Astrocyte of the cerebellum (primary cell): ENCODE data around the gene ZNF148.

Source experiments
- DNase-seq: peaks from one replicate; pipeline ENCODE4 v3.0.0-alpha.2; 2011; ENCODE audit warnings: low read depth
- H3K4me3 ChIP-seq: 2 replicates; pipeline ENCODE4 v1.5.1; 2011; ENCODE audit warnings: mild to moderate bottlenecking, low read depth, low read length, moderate library complexity
- in situ Hi-C: cut with HindIII; loops from 2 replicates; pipeline ENCODE4 v1.10.0; 2017; ENCODE audit warnings: low sequenced_read_pairs
- TF ChIP-seq, protein P1 (sequence below): IDR thresholded peaks from 2 replicates; pipeline ENCODE4 v1.5.1; 2012; ENCODE audit warnings: low read length, low read depth, moderate library complexity, mild to moderate bottlenecking; ENCODE audit errors: missing control alignments

The ZNF148 gene

DNA sequence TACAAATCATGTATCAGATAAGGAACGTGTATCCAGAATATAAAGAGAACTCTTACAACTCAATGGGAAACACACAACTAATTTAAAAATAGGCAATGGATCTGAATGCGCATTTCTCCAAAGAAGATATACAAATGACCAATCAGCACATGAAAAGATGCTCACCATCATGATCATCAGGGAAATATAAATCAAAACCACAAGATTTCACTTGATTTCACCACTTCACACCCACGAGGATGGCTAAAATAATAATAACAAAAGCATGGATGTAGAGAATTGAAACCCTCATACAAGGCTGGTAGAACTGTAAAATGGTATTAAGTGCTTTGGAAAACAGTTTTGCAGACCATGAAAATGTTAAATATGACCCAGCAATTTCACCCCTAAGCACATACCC, 135.9 kb downstream of the ZNF148 start:
- in situ Hi-C loops, result no loop called here
- no peak for DNase-seq
- TF ChIP-seq, protein P1, sequence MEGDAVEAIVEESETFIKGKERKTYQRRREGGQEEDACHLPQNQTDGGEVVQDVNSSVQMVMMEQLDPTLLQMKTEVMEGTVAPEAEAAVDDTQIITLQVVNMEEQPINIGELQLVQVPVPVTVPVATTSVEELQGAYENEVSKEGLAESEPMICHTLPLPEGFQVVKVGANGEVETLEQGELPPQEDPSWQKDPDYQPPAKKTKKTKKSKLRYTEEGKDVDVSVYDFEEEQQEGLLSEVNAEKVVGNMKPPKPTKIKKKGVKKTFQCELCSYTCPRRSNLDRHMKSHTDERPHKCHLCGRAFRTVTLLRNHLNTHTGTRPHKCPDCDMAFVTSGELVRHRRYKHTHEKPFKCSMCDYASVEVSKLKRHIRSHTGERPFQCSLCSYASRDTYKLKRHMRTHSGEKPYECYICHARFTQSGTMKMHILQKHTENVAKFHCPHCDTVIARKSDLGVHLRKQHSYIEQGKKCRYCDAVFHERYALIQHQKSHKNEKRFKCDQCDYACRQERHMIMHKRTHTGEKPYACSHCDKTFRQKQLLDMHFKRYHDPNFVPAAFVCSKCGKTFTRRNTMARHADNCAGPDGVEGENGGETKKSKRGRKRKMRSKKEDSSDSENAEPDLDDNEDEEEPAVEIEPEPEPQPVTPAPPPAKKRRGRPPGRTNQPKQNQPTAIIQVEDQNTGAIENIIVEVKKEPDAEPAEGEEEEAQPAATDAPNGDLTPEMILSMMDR, result no peak
- no peak overlapping the region for H3K4me3 ChIP-seq

DNA sequence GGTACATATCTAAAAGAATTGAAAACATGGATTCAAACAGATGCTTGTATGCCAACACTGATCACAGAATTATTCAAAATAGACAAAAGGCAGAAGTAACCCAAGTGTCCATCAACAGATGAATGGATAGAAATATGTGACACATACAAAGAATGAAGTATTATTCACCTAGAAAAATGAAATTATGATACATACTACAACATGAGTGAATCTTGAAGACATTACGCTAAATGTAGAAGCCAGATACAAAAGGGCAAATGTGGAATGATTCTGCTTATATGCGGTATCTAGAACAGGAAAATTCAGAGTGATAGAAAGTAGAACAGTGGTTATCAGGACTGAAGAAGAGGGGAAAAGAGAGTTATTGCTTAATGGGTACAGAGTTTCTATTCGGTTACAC, 136.4 kb downstream of the ZNF148 start:
- no peak overlapping the region for H3K4me3 ChIP-seq
- in situ Hi-C loops, result no loop called here
- no peak for DNase-seq
- TF ChIP-seq, protein P1, result no peak

DNA sequence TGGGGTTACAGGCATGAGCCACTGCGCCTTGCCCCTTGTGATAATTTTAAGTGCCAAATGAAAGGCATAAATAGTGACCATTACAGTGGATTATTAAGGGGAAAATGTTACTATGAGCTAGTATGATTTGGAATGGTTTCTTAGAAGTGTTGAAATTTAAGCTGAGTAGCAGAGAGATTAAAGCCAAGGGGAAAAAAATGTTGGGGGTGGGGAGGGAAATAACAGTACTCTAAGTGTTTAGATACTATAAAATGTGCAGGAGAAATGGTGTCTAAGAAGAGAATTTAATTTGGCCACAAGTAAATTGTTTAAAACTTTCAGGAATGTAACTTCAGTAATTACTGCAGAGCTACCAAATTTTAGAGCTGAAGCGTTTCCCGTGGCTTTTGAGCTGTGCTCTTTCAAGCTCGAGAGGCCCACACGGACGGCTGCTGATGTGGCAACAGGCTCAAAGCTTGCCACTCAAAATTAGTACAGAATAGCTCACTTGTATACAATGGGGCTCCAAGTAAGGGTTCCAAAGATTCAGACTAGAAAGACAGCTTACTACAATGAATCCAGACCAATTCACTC, 138.7 kb downstream of the ZNF148 start:
- peak; percentile 4 for DNase-seq
- in situ Hi-C loops, result no loop called here
- H3K4me3 ChIP-seq, result no peak overlapping the region
- TF ChIP-seq, protein P1, result no peak

DNA sequence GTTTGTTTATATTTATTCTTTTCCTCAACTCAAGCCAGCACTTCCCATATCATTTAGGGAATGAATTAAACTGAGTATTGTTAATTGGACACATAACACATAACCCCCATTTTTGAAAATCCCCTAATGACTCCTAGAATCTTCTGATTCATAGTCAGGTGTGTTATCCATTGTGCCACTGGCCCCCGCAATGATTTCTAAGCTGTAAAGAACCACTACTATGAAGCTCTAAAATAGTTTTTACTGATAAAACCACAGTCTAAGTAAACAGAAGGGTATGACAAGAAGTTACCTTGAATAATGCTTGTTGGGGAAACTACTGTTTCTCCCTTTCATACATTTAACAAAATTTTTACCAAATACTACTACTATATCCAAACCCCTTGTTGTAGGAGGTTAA, 140.3 kb downstream of the ZNF148 start:
- TF ChIP-seq, protein P1, result no peak
- no peak for DNase-seq
- no peak overlapping the region for H3K4me3 ChIP-seq
- in situ Hi-C loops, result no loop called here

DNA sequence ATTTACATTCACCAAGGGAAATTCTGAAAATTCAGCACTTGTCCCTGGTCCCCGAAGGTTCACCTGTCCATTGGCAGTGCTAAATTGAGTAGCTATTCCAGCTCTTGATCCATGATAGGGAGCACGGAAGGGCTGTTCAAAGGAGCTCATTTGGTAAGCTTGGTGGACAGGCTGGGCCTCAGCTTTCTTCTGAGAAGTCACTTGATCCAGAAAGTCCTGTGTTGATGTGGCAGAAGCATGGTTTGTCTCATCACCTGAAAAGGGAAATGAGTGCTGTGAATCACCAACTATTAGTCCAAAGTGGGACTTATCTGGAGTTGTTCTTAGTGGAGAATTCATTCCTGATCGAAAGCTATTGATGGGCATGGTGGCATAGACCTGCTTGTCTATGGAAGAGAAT, 142.7 kb downstream of the ZNF148 start:
- no peak overlapping the region for H3K4me3 ChIP-seq
- DNase-seq, result no peak
- in situ Hi-C loops, result no loop called here
- TF ChIP-seq, protein P1, result no peak

DNA sequence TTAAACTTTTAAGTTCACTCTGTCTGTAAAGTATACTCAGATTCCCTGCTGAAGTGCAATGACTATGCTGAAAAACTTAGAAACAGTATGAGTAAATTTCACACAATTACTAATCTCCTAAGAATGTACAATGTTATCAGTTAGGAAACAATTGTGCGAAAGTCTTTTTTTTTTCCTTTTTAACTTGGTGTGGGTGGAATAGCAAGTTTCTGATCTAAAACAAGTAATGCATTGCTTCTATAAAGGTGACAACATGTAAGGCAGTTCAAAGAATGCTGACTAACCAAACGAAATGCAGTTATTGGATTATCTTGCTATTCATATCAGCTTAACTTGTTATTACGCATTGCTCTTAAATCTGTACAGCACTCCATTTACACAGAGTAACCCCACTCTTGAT, 143.2 kb downstream of the ZNF148 start:
- TF ChIP-seq, protein P1, result no peak
- peak; percentile 24 for DNase-seq
- in situ Hi-C loops, result no loop called here
- no peak overlapping the region for H3K4me3 ChIP-seq

DNA sequence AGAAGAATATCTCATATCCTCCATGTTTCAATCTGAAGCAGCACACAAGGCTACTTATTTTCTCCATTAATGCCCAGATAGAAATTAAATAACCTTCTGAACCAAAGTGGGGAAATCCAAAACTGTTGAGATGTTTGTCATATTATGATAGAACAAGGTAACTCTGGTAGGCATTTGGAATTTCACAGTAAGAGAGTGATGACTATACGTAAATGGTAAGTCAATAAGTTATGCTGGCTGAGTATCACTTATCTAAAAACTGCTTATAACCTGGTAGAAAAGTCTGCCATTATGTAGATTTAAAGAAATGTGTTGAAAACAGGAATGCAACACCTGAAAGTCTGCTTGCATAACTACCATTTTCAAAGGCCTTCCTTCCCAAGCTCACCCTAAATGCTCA, 145.4 kb downstream of the ZNF148 start:
- H3K4me3 ChIP-seq, result no peak overlapping the region
- DNase-seq, result no peak
- TF ChIP-seq, protein P1, result no peak

More for the DNA sequence above, 145.4 kb downstream of the ZNF148 start:
- in situ Hi-C loops, result no loop called here
